Adrenal gland (tissue), 5 donors: ENCODE measurements around the gene DNAJB4.

Experiments
- CTCF ChIP-seq, 6 experiments: fragments of 450-650 bp in 4 of 6; fragments of 200-600 bp in 2 of 6; sonication (generic) in 1 of 6; IDR thresholded peaks; 1 replicate in 5 of 6; 2 replicates in 1 of 6; pipeline versions ENCODE4 v1.5.1 to v1.8.0; 2016 to 2021; ENCODE audit warnings: antibody characterized with exemption in 6 of 6, mild to moderate bottlenecking in 2 of 6, moderate library complexity in 1 of 6
- POLR2A ChIP-seq, 2 donors: fragments of 450-650 bp; IDR thresholded peaks; one replicate each; pipeline ENCODE4 v1.6.1; 2017; ENCODE audit warnings: antibody characterized with exemption in 2 of 2, mild to moderate bottlenecking in 2 of 2, moderate library complexity in 1 of 2
- donor health status: DM: no; HTN: no; CAD: no.

DNA sequence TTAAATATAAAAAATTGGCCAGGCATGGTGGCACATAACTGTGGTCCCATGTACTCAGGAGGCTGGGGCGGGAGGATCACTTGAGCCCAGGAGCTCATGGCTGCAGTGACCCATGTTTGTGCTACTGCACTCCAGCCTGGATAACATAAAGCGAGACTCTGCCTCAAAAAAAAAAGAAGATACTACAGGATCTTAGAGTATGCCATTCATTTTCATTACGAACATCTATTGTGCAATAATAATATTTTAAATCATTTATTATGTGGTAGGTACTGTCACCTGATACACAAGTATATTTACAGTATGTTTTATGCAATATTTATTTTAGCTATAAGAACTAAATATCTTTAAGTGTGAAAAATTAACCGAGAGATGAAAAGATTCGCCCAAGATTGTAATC, 31.7 kb downstream of the DNAJB4 start:
- no peak for TF ChIP-seq CTCF (IDR thresholded peaks at IDR 0.05)
- TF ChIP-seq POLR2A (IDR thresholded peaks at IDR 0.05): no peak
